Measurements from ENCODE around the gene FFAR2.
"Not testable (repeated sequence)": the region's sequence is repeated elsewhere in the genome, so short reads cannot be mapped to it uniquely, and the experiment has no call there.

Gene FFAR2

DNA sequence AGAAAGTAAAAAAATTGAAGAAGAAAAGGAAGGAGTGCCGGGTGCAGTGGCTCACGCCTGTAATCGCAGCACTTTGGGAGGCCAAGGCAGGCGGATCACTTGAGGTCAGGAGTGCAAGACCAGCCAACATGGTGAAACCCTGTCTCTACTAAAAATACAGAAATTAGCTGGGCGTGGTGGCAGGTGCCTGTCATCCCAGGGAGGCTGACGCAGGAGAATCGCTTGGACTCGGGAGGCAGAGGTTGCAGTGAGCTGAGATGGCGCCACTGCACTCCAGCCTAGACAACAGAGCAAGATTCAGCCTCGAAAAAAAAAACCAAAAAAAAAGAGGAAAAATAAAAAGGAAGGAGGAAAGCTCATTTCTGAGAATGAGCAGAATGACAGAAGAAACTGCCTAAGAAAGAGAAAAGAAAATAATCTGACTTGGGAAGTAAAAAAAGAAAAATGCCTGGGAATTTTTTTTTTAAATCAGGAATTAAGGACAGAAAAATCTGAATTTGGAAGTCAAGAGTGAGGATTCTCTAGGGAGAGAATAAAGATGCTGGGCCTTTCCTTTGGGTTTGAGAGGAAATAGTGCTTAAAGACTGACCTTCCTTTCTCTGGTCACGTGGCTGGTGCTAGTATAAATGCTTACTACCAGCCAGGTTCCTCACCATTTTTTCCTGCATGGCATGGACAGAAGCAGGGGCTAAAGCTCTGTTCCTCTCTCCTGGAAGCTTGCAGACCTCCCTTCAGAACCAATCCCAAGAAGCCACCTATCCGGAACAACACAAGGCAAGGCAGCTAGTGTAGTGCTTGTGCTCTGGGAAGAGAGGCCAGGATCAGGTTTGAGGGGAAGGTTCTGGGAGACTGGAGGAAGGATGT is at the start of gene FFAR2:
TSS of gene FFAR2 (plus strand) at position 652 of the 864 bp plus-strand sequence. CDS start 1,458 bp downstream, outside the sequence.
- no peak within 1 kb of the TSS for H3K4me3 ChIP-seq (ENCODE audit: low read depth in 1 of 2, low read length in 2 of 2)
- no peaks in the 10 kb centered on the region for H3K9me3 ChIP-seq (ENCODE audit: control insufficient read depth in 1 of 2, low read length in 2 of 2)
- no peaks in the 10 kb centered on the region for H3K4me1 ChIP-seq (ENCODE audit: control insufficient read depth in 1 of 2, insufficient read depth in 2 of 2, low read length in 2 of 2)
- no peaks in the 10 kb centered on the region for H3K27me3 ChIP-seq (ENCODE audit: low read depth, low read length)
- peak within 1 kb of the TSS; percentile 27 for H3K27ac ChIP-seq (ENCODE audit: low read length)
- no peaks in the 10 kb centered on the region for H3K36me3 ChIP-seq (ENCODE audit: control insufficient read depth in 1 of 2, insufficient read depth in 2 of 2, low read length in 2 of 2)

DNA sequence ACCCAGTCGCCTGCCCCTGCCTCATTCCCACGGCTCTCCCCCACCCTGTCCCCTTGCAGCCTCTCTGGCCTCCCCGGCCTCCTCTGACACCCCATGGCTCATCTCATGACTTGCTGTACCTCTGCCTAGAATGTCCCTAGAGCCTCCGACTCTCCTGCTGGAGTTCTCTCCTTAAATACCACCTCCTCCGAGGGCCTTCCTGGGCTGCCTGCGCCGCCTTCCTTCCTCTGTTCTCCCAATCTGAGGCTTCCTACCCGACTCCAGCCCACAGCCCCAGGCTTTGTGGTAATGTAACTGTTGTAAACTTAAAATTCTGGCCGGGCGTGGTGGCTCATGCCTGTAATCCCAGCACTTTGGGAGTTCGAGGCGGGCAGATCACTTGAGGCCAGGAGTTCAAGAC is 49.5 kb upstream of the FFAR2 start:
- Histone ChIP-seq H3K27me3 (ENCODE audit: low read depth, low read length) (no peaks in the 10 kb centered on the region), H3K9me3 (ENCODE audit: control insufficient read depth in 1 of 2, low read length in 2 of 2) (no peaks in the 10 kb centered on the region), H3K36me3 (ENCODE audit: control insufficient read depth in 1 of 2, insufficient read depth in 2 of 2, low read length in 2 of 2) (no peaks in the 10 kb centered on the region), H3K4me1 (ENCODE audit: control insufficient read depth in 1 of 2, insufficient read depth in 2 of 2, low read length in 2 of 2) (peaks cover 0 to 7% of the 10 kb centered on the region in 2 donors), H3K27ac (ENCODE audit: low read length) (no peak overlapping the region), H3K4me3 (ENCODE audit: low read depth in 1 of 2, low read length in 2 of 2) (no peak overlapping the region)

DNA sequence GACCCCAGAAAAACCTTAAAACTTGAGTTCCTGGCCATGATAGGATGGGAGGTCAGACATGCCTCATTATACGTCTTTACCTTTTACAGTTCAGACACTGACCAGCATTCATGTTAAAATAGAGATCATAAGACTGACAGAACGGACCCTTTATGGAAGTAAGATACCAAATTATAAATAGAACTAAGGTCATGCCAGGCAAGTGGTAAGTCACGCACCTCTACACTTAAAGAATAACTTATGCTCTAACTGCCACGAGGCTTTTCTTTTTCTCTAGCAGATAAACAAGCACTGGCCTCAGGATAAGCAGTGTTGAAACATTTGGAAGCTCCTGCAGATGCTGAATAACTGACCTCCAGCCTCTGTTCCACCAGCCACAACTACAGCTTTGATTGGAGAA is 48.8 kb upstream of the FFAR2 start:
- no peaks in the 10 kb centered on the region for H3K9me3 ChIP-seq (ENCODE audit: control insufficient read depth in 1 of 2, low read length in 2 of 2)
- H3K27ac ChIP-seq (ENCODE audit: low read length): no peak overlapping the region
- H3K4me3 ChIP-seq (ENCODE audit: low read depth in 1 of 2, low read length in 2 of 2): no peak overlapping the region
- H3K36me3 ChIP-seq (ENCODE audit: control insufficient read depth in 1 of 2, insufficient read depth in 2 of 2, low read length in 2 of 2): no peaks in the 10 kb centered on the region
- H3K4me1 ChIP-seq (ENCODE audit: control insufficient read depth in 1 of 2, insufficient read depth in 2 of 2, low read length in 2 of 2): peaks cover 0 to 7% of the 10 kb centered on the region in 2 donors
- H3K27me3 ChIP-seq (ENCODE audit: low read depth, low read length): no peaks in the 10 kb centered on the region

DNA sequence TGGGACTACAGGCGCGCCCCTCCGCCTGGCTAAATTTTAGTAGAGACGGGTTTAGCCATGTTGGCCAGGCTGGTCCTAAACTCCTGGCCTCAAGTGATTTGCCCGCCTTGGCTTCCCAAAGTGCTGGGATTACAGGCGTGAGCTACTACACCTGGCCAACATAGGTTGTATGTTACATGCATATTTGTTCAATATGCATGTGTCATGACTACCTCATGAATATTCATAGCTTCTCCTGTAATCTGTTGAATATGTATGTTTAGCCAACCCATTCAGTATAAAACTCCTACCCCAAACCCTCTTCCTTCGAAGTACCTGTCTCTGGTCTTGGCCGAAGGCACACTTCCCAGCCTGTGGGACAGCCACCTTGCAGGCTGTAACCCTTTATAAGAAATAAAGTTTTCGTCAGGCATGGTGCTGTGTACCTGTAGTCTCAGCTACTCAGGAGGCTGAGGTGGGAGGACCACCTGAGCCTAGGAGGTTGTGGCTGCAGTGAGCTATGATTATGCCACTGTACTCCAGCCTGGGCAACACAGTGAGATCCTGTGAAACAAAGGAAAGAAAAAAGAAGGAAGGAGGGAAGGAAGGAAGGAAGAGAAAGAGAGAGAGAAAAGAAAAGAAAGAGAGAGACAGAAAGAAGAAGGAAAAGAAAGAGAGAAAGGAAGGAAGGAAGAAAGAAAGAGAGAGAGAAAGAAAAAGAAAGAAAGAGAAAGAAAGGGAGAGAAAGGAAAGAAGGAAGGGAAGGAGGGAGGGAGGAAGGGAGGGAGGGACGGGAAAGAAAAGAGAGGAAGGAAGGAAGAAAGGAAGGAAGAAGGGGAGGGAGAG is 47.9 kb upstream of the FFAR2 start:
- Histone ChIP-seq H3K4me1 (ENCODE audit: control insufficient read depth in 1 of 2, insufficient read depth in 2 of 2, low read length in 2 of 2) (peaks cover 0 to 7% of the 10 kb centered on the region in 2 donors), H3K36me3 (ENCODE audit: control insufficient read depth in 1 of 2, insufficient read depth in 2 of 2, low read length in 2 of 2) (no peaks in the 10 kb centered on the region), H3K9me3 (ENCODE audit: control insufficient read depth in 1 of 2, low read length in 2 of 2) (no peaks in the 10 kb centered on the region), H3K27me3 (ENCODE audit: low read depth, low read length) (no peaks in the 10 kb centered on the region), H3K4me3 (ENCODE audit: low read depth in 1 of 2, low read length in 2 of 2) (no peak overlapping the region), H3K27ac (ENCODE audit: low read length) (no peak overlapping the region)

DNA sequence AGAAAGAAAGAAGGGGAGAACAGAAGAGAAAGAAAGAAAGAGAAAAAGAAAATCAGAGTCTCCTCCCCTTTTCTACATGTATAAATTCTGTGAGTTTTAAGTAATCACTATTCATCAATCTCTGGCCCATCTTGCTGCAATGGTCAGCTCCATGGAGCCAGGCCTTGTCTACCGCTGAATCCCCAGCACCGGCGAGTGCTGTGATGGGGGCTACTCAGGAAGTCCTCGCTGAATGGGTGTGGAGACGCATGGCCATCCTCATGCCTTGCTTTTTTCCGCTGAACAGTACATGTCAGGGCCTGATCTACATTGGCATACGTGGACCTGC is 47.3 kb upstream of the FFAR2 start:
- H3K27me3 ChIP-seq (ENCODE audit: low read depth, low read length): no peaks in the 10 kb centered on the region
- no peak overlapping the region for H3K27ac ChIP-seq (ENCODE audit: low read length)
- no peaks in the 10 kb centered on the region for H3K36me3 ChIP-seq (ENCODE audit: control insufficient read depth in 1 of 2, insufficient read depth in 2 of 2, low read length in 2 of 2)
- H3K4me3 ChIP-seq (ENCODE audit: low read depth in 1 of 2, low read length in 2 of 2): no peak overlapping the region
- no peaks in the 10 kb centered on the region for H3K9me3 ChIP-seq (ENCODE audit: control insufficient read depth in 1 of 2, low read length in 2 of 2)
- H3K4me1 ChIP-seq (ENCODE audit: control insufficient read depth in 1 of 2, insufficient read depth in 2 of 2, low read length in 2 of 2): peaks cover 0 to 4% of the 10 kb centered on the region in 2 donors

DNA sequence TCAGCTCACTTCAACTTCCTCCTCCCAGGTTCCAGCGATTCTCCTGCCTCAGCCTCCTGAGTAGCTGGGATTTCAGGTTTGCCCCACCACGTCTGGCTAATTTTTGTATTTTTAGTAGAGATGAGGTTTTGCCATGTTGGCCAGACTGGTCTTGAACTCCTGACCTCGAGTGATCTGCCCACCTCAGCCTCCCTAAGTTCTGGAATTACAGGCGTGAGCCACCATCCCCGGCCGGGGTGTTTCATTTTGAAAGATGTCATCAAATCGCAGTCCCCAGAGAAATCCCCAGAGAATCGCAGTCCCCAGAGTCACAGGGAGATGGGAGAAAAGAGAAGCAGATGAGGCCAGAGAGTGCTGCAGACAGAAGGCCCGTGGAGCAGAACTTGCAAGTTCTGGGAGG is 46.6 kb upstream of the FFAR2 start:
- not testable (repeated sequence) for H3K27me3 ChIP-seq (ENCODE audit: low read depth, low read length); H3K4me1 ChIP-seq (ENCODE audit: control insufficient read depth in 1 of 2, insufficient read depth in 2 of 2, low read length in 2 of 2); H3K4me3 ChIP-seq (ENCODE audit: low read depth in 1 of 2, low read length in 2 of 2); H3K27ac ChIP-seq (ENCODE audit: low read length); H3K9me3 ChIP-seq (ENCODE audit: control insufficient read depth in 1 of 2, low read length in 2 of 2); H3K36me3 ChIP-seq (ENCODE audit: control insufficient read depth in 1 of 2, insufficient read depth in 2 of 2, low read length in 2 of 2)

DNA sequence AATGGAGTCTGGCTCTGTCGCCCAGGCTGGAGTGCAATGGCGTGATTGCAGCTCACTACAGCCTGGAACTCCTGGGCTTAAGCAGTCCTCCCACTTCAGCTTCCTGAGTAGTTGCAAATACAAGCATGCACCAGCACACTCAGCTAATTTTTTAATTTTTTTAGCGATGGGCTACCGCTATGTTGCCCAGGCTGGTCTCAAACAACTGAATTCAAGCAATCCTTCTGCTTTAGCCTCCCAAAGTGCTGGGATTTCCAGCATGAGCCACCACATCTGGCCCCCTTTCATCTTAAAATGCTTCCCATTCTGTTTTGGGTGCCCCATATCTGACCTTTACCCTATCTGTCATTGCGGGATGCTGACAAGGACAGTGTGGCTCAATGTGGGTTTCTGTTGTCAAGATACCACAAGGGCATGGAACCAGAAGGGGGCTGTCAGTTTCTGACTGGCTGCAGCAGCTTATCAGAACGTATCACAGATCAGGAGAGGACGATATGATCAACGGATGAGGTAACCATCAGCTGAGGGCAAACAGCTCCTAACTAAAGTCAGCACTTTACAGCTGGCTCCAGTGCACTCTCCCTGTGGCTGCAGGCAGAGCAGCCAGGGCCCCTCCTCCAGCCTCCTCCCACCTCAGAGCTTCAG is 44.8 kb upstream of the FFAR2 start:
- H3K4me3 ChIP-seq (ENCODE audit: low read depth in 1 of 2, low read length in 2 of 2): no peak overlapping the region
- H3K9me3 ChIP-seq (ENCODE audit: control insufficient read depth in 1 of 2, low read length in 2 of 2): no peaks in the 10 kb centered on the region
- no peaks in the 10 kb centered on the region for H3K27me3 ChIP-seq (ENCODE audit: low read depth, low read length)
- no peaks in the 10 kb centered on the region for H3K36me3 ChIP-seq (ENCODE audit: control insufficient read depth in 1 of 2, insufficient read depth in 2 of 2, low read length in 2 of 2)
- H3K27ac ChIP-seq (ENCODE audit: low read length): no peak overlapping the region
- no peaks in the 10 kb centered on the region for H3K4me1 ChIP-seq (ENCODE audit: control insufficient read depth in 1 of 2, insufficient read depth in 2 of 2, low read length in 2 of 2)

DNA sequence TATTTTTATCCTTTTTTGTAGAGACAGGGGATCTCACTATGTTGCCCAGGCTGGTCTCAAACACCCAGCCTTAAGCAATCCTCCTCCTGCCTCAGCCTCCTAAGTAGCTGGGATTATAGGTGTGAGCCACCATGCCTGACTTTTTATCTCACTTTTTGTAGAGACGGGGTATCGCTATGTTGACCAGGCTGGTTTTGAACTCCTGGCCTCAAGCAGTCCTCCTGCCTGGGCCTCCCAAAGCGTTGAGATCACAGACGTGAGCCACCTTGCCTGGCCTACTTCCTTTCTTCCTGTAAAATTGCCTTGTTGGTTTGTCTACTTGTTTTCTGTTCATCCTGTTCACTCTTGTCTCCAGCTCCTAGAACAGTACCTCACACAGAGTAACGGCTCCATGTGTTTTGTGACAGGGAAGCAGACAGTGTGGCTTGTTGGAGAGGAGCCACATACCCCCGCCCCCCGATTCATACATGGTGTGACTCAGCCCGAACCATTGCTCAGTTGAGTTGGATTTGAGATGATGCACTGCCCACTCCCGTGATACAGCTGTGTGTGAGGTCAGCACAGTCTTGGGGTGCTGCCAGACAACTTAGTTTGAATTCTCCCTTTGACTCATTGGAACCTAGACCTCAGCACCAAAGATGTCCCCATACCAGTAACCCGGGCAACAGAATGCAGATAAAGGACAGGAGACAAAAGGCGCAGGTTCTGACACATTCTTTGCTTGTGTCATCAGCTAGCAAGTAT is 43.0 kb upstream of the FFAR2 start:
- Histone ChIP-seq H3K4me1 (ENCODE audit: control insufficient read depth in 1 of 2, insufficient read depth in 2 of 2, low read length in 2 of 2) (no peaks in the 10 kb centered on the region), H3K27me3 (ENCODE audit: low read depth, low read length) (no peaks in the 10 kb centered on the region), H3K4me3 (ENCODE audit: low read depth in 1 of 2, low read length in 2 of 2) (no peak overlapping the region), H3K27ac (ENCODE audit: low read length) (no peak overlapping the region), H3K36me3 (ENCODE audit: control insufficient read depth in 1 of 2, insufficient read depth in 2 of 2, low read length in 2 of 2) (no peaks in the 10 kb centered on the region), H3K9me3 (ENCODE audit: control insufficient read depth in 1 of 2, low read length in 2 of 2) (no peaks in the 10 kb centered on the region)

DNA sequence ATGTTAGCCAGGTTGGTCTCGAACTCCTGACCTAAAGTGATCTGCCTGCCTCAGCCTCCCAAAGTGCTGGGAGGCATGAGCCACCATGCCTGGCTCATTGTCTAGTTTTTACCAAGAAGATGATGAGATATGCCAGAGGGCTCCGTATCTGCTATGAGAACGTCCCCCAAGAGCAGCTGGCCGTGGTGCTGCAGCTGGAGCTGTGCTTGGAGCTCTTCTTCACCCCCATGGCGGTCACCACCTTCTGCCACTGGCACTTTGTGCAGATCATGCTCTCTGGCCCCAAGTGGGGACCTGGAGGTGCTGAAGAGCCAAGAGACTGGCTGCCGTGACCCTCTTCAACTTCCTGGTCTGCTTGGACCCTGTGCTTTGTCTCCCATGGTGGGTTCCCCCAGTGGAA is 40.4 kb upstream of the FFAR2 start:
- H3K36me3 ChIP-seq (ENCODE audit: control insufficient read depth in 1 of 2, insufficient read depth in 2 of 2, low read length in 2 of 2): no peaks in the 10 kb centered on the region
- no peaks in the 10 kb centered on the region for H3K9me3 ChIP-seq (ENCODE audit: control insufficient read depth in 1 of 2, low read length in 2 of 2)
- H3K4me1 ChIP-seq (ENCODE audit: control insufficient read depth in 1 of 2, insufficient read depth in 2 of 2, low read length in 2 of 2): no peaks in the 10 kb centered on the region
- H3K4me3 ChIP-seq (ENCODE audit: low read depth in 1 of 2, low read length in 2 of 2): no peak overlapping the region
- H3K27me3 ChIP-seq (ENCODE audit: low read depth, low read length): no peaks in the 10 kb centered on the region
- H3K27ac ChIP-seq (ENCODE audit: low read length): no peak overlapping the region

DNA sequence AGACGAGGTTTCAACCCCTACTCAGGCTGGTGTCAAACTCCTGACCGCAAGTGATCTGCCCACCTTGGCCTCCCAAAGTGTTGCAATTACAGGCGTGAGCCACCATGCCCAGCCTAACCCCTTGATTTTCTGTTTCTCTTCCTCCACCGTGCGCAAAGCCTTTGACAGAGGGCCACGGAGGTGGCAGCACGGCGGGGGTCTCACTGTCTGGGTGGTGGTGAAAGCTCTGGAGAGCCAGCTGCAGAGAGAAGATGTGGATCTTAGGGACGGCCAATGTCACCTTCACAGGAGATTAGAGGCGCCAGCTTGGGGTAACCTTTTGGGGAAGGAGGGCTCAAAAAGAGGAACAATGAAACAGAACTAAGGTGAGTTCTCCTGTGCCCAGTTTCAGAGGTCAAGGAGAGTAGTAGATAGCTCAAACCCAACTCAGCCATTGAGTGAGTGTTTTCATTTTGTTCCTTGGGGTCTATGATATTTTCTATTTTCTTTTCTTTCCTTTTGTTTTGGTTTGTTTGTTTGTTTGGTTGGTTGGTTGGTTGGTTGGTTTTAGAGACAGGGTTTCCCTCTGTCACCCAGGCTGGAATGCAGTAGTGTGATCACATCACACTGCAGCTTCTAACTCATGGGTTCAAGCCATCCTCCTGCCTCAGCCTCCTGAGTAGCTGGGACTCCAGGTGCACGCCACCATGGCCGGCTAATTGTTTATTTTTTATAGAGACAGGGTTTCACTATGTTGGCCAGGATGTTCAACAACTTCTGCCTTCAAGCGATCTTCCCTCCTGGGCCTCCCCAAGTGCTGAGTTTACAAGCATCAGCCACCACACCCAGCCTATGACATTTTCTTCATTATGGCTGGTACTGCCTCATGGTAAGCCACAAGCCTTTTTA is 39.5 kb upstream of the FFAR2 start:
- Histone ChIP-seq H3K9me3 (ENCODE audit: control insufficient read depth in 1 of 2, low read length in 2 of 2) (no peaks in the 10 kb centered on the region), H3K4me1 (ENCODE audit: control insufficient read depth in 1 of 2, insufficient read depth in 2 of 2, low read length in 2 of 2) (no peaks in the 10 kb centered on the region), H3K27me3 (ENCODE audit: low read depth, low read length) (no peaks in the 10 kb centered on the region), H3K36me3 (ENCODE audit: control insufficient read depth in 1 of 2, insufficient read depth in 2 of 2, low read length in 2 of 2) (no peaks in the 10 kb centered on the region), H3K27ac (ENCODE audit: low read length) (no peak overlapping the region), H3K4me3 (ENCODE audit: low read depth in 1 of 2, low read length in 2 of 2) (no peak overlapping the region)
